GOT3 (cell line): ENCODE data around the gene RECK.

ENCODE experiments used
- DNase-seq: peaks from one replicate; lab custom pipeline; 2025; ENCODE audit warnings: mixed read lengths; lab: John Stamatoyannopoulos, UW

The RECK gene

GRCh38 chr9:36140086-36141084 is 103.7 kb downstream of the RECK start:
- DNase-seq = no peak

GRCh38 chr9:36141288-36141687 is 104.6 kb downstream of the RECK start:
- DNase-seq = no peak

GRCh38 chr9:36141761-36142160 is 105.0 kb downstream of the RECK start:
- DNase-seq = no peak

GRCh38 chr9:36142510-36143244 is 106.0 kb downstream of the RECK start:
- no peak for DNase-seq

GRCh38 chr9:36143245-36143641 is 106.5 kb downstream of the RECK start:
- no peak for DNase-seq

- no peak for DNase-seq
Observed at GRCh38 chr9:36144309-36145232, 107.9 kb downstream of the RECK start.

- DNase-seq = no peak
Observed at GRCh38 chr9:36145970-36146369, 109.3 kb downstream of the RECK start.

- DNase-seq = no peak
Observed at GRCh38 chr9:36146651-36147050, 109.9 kb downstream of the RECK start.

GRCh38 chr9:36147441-36148175 is 110.9 kb downstream of the RECK start:
- DNase-seq = no peak

- peak; percentile 55 for DNase-seq
Observed at GRCh38 chr9:36148311-36149051, 111.8 kb downstream of the RECK start.

GRCh38 chr9:36149197-36149596 is 112.5 kb downstream of the RECK start:
- no peak for DNase-seq

- no peak for DNase-seq
Observed at GRCh38 chr9:36150574-36151315, 114.0 kb downstream of the RECK start.

GRCh38 chr9:36151316-36152210 is 114.8 kb downstream of the RECK start:
- no peak for DNase-seq

- no peak for DNase-seq
Observed at GRCh38 chr9:36152741-36153438, 116.2 kb downstream of the RECK start.

GRCh38 chr9:36153746-36154145 is 117.0 kb downstream of the RECK start:
- DNase-seq = no peak

GRCh38 chr9:36154331-36154952 is 117.7 kb downstream of the RECK start:
- no peak for DNase-seq

GRCh38 chr9:36156116-36156515 is 119.4 kb downstream of the RECK start:
- no peak for DNase-seq

GRCh38 chr9:36158122-36158521 is 121.4 kb downstream of the RECK start:
- no peak for DNase-seq
